Lower lobe of right lung (tissue), 2 donors: Measurements from ENCODE around the gene KCNJ6. TPM values are rescaled to one million over a fixed set of nuclear protein-coding genes. Genes with fewer than 3 reads are reported as not detected.

Experiments
- ATAC-seq, 2 donors: fragments of 200-7000 bp; cut with Tn5 transposase; one replicate each; pipeline ENCODE4 v1.9.1; 2020 to 2022; ENCODE audit warnings: mild to moderate bottlenecking in 2 of 2, moderate library complexity in 2 of 2
- DNase-seq: peaks from one replicate; pipeline ENCODE4 v3.0.0-alpha.2; 2020
- H3K27ac ChIP-seq: fragments of 200-600 bp; one replicate; pipeline ENCODE4 v1.8.0; 2022
- H3K27me3 ChIP-seq: fragments of 200-600 bp; one replicate; pipeline ENCODE4 v1.8.0; 2022; ENCODE audit warnings: low read depth
- H3K36me3 ChIP-seq: fragments of 200-600 bp; one replicate; pipeline ENCODE4 v1.8.0; 2022; ENCODE audit warnings: mild to moderate bottlenecking
- H3K4me1 ChIP-seq: fragments of 200-600 bp; one replicate; pipeline ENCODE4 v1.8.0; 2022
- H3K4me3 ChIP-seq: fragments of 200-600 bp; one replicate; pipeline ENCODE4 v1.8.0; 2022; ENCODE audit warnings: mild to moderate bottlenecking
- H3K9me3 ChIP-seq: fragments of 200-600 bp; one replicate; pipeline ENCODE4 v1.8.0; 2022
- intact Hi-C: fragments of 100-400 bp; cut with DNase I; formaldehyde crosslinking; loops from one replicate; pipeline ENCODE4 v1.11.0; 2022
- total RNA-seq: library from RNA; stranded (reverse); fragmentation: NEBNext Ultra II Directional; extraction: Animal tissue kit (Norgen Biotek cat#: 25700); gene quantifications from one replicate; pipeline ENCODE4 v1.2.1, GENCODE V29; 2021
- TF ChIP-seq, protein P1 (sequence below): fragments of 200-600 bp; IDR thresholded peaks from one replicate; pipeline ENCODE4 v1.8.0; 2022; ENCODE audit warnings: antibody characterized with exemption, mild to moderate bottlenecking
- donor health status: DM: no; HTN: yes; CAD: no; lungs with severe emphysema.

The KCNJ6 gene
- total RNA-seq, 1 donor from 2014 or later: 0.09 TPM

GRCh38 chr21:37871121-37871862, 45.0 kb downstream of the KCNJ6 start:
- Histone ChIP-seq H3K4me1 (no peaks in the 10 kb centered on the region), H3K27ac (no peak overlapping the region), H3K27me3 (no peaks in the 10 kb centered on the region), H3K36me3 (no peaks in the 10 kb centered on the region), H3K4me3 (no peak overlapping the region), H3K9me3 (no peaks in the 10 kb centered on the region)
- ATAC-seq (no peak), DNase-seq (no peak)
- intact Hi-C loops: no loop called here
- TF ChIP-seq, protein P1, sequence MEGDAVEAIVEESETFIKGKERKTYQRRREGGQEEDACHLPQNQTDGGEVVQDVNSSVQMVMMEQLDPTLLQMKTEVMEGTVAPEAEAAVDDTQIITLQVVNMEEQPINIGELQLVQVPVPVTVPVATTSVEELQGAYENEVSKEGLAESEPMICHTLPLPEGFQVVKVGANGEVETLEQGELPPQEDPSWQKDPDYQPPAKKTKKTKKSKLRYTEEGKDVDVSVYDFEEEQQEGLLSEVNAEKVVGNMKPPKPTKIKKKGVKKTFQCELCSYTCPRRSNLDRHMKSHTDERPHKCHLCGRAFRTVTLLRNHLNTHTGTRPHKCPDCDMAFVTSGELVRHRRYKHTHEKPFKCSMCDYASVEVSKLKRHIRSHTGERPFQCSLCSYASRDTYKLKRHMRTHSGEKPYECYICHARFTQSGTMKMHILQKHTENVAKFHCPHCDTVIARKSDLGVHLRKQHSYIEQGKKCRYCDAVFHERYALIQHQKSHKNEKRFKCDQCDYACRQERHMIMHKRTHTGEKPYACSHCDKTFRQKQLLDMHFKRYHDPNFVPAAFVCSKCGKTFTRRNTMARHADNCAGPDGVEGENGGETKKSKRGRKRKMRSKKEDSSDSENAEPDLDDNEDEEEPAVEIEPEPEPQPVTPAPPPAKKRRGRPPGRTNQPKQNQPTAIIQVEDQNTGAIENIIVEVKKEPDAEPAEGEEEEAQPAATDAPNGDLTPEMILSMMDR: no peak

- Histone ChIP-seq H3K9me3 (no peaks in the 10 kb centered on the region), H3K27ac (no peak overlapping the region), H3K36me3 (no peaks in the 10 kb centered on the region), H3K4me1 (no peaks in the 10 kb centered on the region), H3K27me3 (no peaks in the 10 kb centered on the region), H3K4me3 (no peak overlapping the region)
- intact Hi-C loops: no loop called here
- no peak for DNase-seq
- TF ChIP-seq, protein P1: no peak
- no peak for ATAC-seq
These were observed 46.0 kb downstream of the KCNJ6 start for GRCh38 chr21:37870221-37870620.

DNA sequence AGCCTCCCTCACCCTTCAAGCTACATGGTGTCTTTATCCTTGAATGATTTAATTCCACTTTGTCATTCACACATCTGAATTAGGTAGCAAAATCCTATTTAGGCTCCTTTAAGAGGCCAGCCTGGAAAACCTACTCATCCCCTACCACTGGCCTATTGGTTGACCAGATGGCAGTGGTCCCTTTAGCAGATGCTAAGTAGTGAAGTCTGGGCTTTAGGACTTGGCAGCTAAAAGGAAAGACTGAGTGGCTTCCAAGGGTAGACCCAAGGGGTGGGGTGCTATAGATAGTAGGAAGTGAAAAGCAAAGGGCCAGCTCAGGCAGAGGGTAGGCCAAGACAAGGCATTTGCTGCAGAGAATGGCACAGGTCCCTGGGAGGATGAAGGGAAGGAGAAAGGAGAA, 46.6 kb downstream of the KCNJ6 start:
- no peaks in the 10 kb centered on the region for H3K4me1 ChIP-seq
- ATAC-seq (no peak), DNase-seq (no peak)
- intact Hi-C loops: no loop called here
- no peak overlapping the region for H3K27ac ChIP-seq
- no peaks in the 10 kb centered on the region for H3K9me3 ChIP-seq
- TF ChIP-seq, protein P1: no peak
- H3K27me3 ChIP-seq: no peaks in the 10 kb centered on the region
- no peak overlapping the region for H3K4me3 ChIP-seq
- no peaks in the 10 kb centered on the region for H3K36me3 ChIP-seq

- no peak overlapping the region for H3K4me3 ChIP-seq
- H3K4me1 ChIP-seq: no peaks in the 10 kb centered on the region
- no peak overlapping the region for H3K27ac ChIP-seq
- TF ChIP-seq, protein P1: no peak
- no peaks in the 10 kb centered on the region for H3K9me3 ChIP-seq
- no peaks in the 10 kb centered on the region for H3K36me3 ChIP-seq
- ATAC-seq (no peak), DNase-seq (no peak)
- no peaks in the 10 kb centered on the region for H3K27me3 ChIP-seq
- intact Hi-C loops: no loop called here
These were observed 47.6 kb downstream of the KCNJ6 start for GRCh38 chr21:37868446-37869295.

DNA sequence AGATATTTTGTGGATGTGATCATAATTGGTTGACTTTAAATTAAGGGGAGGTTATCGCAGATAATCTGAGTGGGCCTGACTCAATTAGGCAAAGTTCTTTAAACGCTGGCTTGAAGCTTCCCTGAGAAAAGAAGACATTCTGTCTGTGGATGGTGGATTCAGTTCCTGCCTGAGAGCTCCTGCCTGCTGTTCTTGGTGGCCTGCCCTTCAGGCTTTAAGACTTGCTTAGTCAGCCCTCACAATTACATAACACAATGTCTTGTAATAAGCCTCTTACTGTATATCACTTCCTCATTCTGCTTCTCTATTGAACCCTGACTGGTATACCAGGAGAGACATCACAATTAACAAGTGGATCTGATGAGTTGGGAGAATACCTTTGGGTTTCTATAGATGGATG, 50.2 kb downstream of the KCNJ6 start:
- intact Hi-C loops: no loop called here
- Histone ChIP-seq H3K4me3 (no peak overlapping the region), H3K27me3 (no peaks in the 10 kb centered on the region), H3K9me3 (no peaks in the 10 kb centered on the region), H3K4me1 (no peaks in the 10 kb centered on the region), H3K36me3 (no peaks in the 10 kb centered on the region), H3K27ac (no peak overlapping the region)
- TF ChIP-seq, protein P1: no peak
- DNase-seq (peak; percentile 52), ATAC-seq (peak; percentile 82 to 87)
